DND-41 (cell line): ENCODE measurements around the gene IGF2BP2.

ENCODE experiments used
- CTCF ChIP-seq: IDR thresholded peaks from 2 replicates; pipeline ENCODE4 v1.5.1; 2012; ENCODE audit warnings: borderline replicate concordance, low read length, moderate library complexity, mild to moderate bottlenecking; ENCODE audit not compliant: poor library complexity, severe bottlenecking; ENCODE audit errors: extremely low read depth
- EZH2 ChIP-seq: IDR thresholded peaks from 3 replicates; pipeline ENCODE4 v1.6.1; 2012; ENCODE audit warnings: borderline replicate concordance, low read depth, mild to moderate bottlenecking, moderate library complexity, low read length, inconsistent platforms; ENCODE audit not compliant: severe bottlenecking

- TF ChIP-seq CTCF: no peak
- TF ChIP-seq EZH2: no peak
These were observed 6.5 kb downstream of the IGF2BP2 start for GRCh38 chr3:185818267-185818875.
